H9 (cell line): Measurements from ENCODE around the gene ATP10B. TPM values are rescaled to one million over a fixed set of nuclear protein-coding genes. Genes with fewer than 3 reads are reported as not detected.

ENCODE experiments used
- DNase-seq: peaks from one replicate; pipeline ENCODE4 v3.0.0-alpha.2; 2017
- H2AFZ ChIP-seq: one replicate; pipeline ENCODE4 v1.6.1; 2013; ENCODE audit warnings: mild to moderate bottlenecking, low read length, control low read depth, moderate library complexity
- H2AK5ac ChIP-seq: 2 replicates; pipeline ENCODE4 v1.6.1; 2013; ENCODE audit warnings: low read length, control low read depth, mixed read lengths; ENCODE audit not compliant: insufficient read length
- H2BK120ac ChIP-seq: one replicate; pipeline ENCODE4 v1.6.1; 2013; ENCODE audit warnings: low read depth, mild to moderate bottlenecking, low read length, control low read depth, inconsistent platforms; ENCODE audit not compliant: poor library complexity, severe bottlenecking
- H2BK12ac ChIP-seq: 2 replicates; pipeline ENCODE4 v1.6.1; 2013; ENCODE audit warnings: low read length, control low read depth, mixed read lengths, low read depth; ENCODE audit not compliant: insufficient read length
- H2BK15ac ChIP-seq: 2 replicates; pipeline ENCODE4 v1.6.1; 2013; ENCODE audit warnings: low read depth, low read length, control low read depth
- H2BK20ac ChIP-seq: one replicate; pipeline ENCODE4 v1.6.1; 2013; ENCODE audit warnings: low read depth, mild to moderate bottlenecking, low read length, control low read depth, inconsistent platforms; ENCODE audit not compliant: poor library complexity, severe bottlenecking
- H2BK5ac ChIP-seq: 2 replicates; pipeline ENCODE4 v1.6.1; 2013; ENCODE audit warnings: low read length, control low read depth, mixed read lengths; ENCODE audit not compliant: insufficient read length
- H3K14ac ChIP-seq: 2 replicates; pipeline ENCODE4 v1.6.1; 2013; ENCODE audit warnings: low read length, control low read depth; ENCODE audit not compliant: insufficient read depth
- H3K18ac ChIP-seq: 2 replicates; pipeline ENCODE4 v1.6.1; 2013; ENCODE audit warnings: low read depth, mild to moderate bottlenecking, mixed read lengths, low read length, control low read depth; ENCODE audit not compliant: insufficient read length
- H3K23ac ChIP-seq: 2 replicates; pipeline ENCODE4 v1.6.1; 2013; ENCODE audit warnings: low read length, control low read depth, mixed read lengths, low read depth; ENCODE audit not compliant: insufficient read length
- H3K23me2 ChIP-seq: 2 replicates; pipeline ENCODE4 v1.6.1; 2013; ENCODE audit warnings: low read depth, mild to moderate bottlenecking, mixed read lengths, low read length, control low read depth; ENCODE audit not compliant: insufficient read length, poor library complexity, severe bottlenecking
- H3K27ac ChIP-seq: 2 replicates; pipeline ENCODE4 v1.5.1; 2013; ENCODE audit warnings: low read length, control low read depth, mixed read lengths, low read depth; ENCODE audit not compliant: insufficient read length
- H3K27me3 ChIP-seq: 2 replicates; pipeline ENCODE4 v1.6.1; 2013; ENCODE audit warnings: low read length, control low read depth, inconsistent platforms; ENCODE audit not compliant: insufficient read depth
- H3K4ac ChIP-seq: 2 replicates; pipeline ENCODE4 v1.6.1; 2013; ENCODE audit warnings: low read depth, mild to moderate bottlenecking, control low read depth, inconsistent platforms, low read length, moderate library complexity
- H3K4me1 ChIP-seq: 2 replicates; pipeline ENCODE4 v1.6.1; 2013; ENCODE audit warnings: low read length, control low read depth, inconsistent platforms; ENCODE audit not compliant: insufficient read depth
- H3K4me2 ChIP-seq: 2 replicates; pipeline ENCODE4 v1.6.1; 2013; ENCODE audit warnings: low read length, control low read depth, mixed read lengths; ENCODE audit not compliant: insufficient read length, insufficient read depth
- H3K56ac ChIP-seq: 2 replicates; pipeline ENCODE4 v1.6.1; 2013; ENCODE audit warnings: low read depth, mild to moderate bottlenecking, mixed read lengths, low read length, control low read depth; ENCODE audit not compliant: insufficient read length
- H3K79me1 ChIP-seq: 2 replicates; pipeline ENCODE4 v1.6.1; 2013; ENCODE audit warnings: low read depth, mild to moderate bottlenecking, moderate library complexity, low read length, control low read depth, inconsistent platforms; ENCODE audit not compliant: insufficient read depth, poor library complexity, severe bottlenecking
- H3K79me2 ChIP-seq: 2 replicates; pipeline ENCODE4 v1.6.1; 2013; ENCODE audit warnings: low read length, control low read depth, inconsistent platforms; ENCODE audit not compliant: insufficient read depth
- H3K9ac ChIP-seq: 2 replicates; pipeline ENCODE4 v1.6.1; 2013; ENCODE audit warnings: low read length, control low read depth, mixed read lengths; ENCODE audit not compliant: insufficient read length; ENCODE audit errors: extremely low read depth
- H3K9me3 ChIP-seq: one replicate; pipeline ENCODE4 v1.6.1; 2013; ENCODE audit warnings: low read depth, low read length, inconsistent platforms; ENCODE audit not compliant: control insufficient read depth
- H3T11ph ChIP-seq: one replicate; pipeline ENCODE4 v1.6.1; 2013; ENCODE audit warnings: mild to moderate bottlenecking, low read length, control low read depth, inconsistent platforms
- H4K20me1 ChIP-seq: one replicate; pipeline ENCODE4 v1.6.1; 2013; ENCODE audit not compliant: control insufficient read depth, insufficient read length, insufficient read depth
- H4K5ac ChIP-seq: 2 replicates; pipeline ENCODE4 v1.6.1; 2013; ENCODE audit warnings: low read depth, mild to moderate bottlenecking, mixed read lengths, low read length, control low read depth; ENCODE audit not compliant: insufficient read length
- H4K8ac ChIP-seq: replicated peaks from 2 replicates; pipeline ENCODE4 v1.6.1; 2013; ENCODE audit warnings: low read length, control low read depth, mixed read lengths, low read depth; ENCODE audit not compliant: insufficient read length
- H4K91ac ChIP-seq: 2 replicates; pipeline ENCODE4 v1.6.1; 2013; ENCODE audit warnings: low read depth, mild to moderate bottlenecking, moderate library complexity, mixed read lengths, low read length, control low read depth; ENCODE audit not compliant: insufficient read length
- H3K27ac Mint-ChIP-seq, 3 experiments: 2 replicates in 2 of 3; 3 replicates in 1 of 3; pipeline ENCODE4 v1.8.0; 2020 to 2021; ENCODE audit warnings: mixed read lengths in 3 of 3, mild to moderate bottlenecking in 1 of 3, moderate library complexity in 1 of 3
- H3K27me3 Mint-ChIP-seq: 2 replicates; pipeline ENCODE4 v1.8.0; 2021; ENCODE audit warnings: low read depth, mild to moderate bottlenecking, moderate library complexity, mixed read lengths
- H3K36me3 Mint-ChIP-seq, 3 experiments: 2 replicates in 2 of 3; 3 replicates in 1 of 3; pipeline ENCODE4 v1.8.0; 2020 to 2021; ENCODE audit warnings: low read depth in 3 of 3, mixed read lengths in 3 of 3; ENCODE audit not compliant: insufficient read depth in 1 of 3
- H3K4me1 Mint-ChIP-seq, 2 experiments: 2 replicates each; pipeline ENCODE4 v1.8.0; 2020; ENCODE audit warnings: mixed read lengths in 2 of 2
- H3K4me3 Mint-ChIP-seq, 2 experiments: 2 replicates in 1 of 2; 3 replicates in 1 of 2; pipeline ENCODE4 v1.8.0; 2020 to 2021; ENCODE audit warnings: mild to moderate bottlenecking in 2 of 2, mixed read lengths in 2 of 2, moderate library complexity in 1 of 2
- H3K9me3 Mint-ChIP-seq, 2 experiments: 2 replicates in 1 of 2; 3 replicates in 1 of 2; pipeline ENCODE4 v1.8.0; 2020; ENCODE audit warnings: mild to moderate bottlenecking in 2 of 2, mixed read lengths in 2 of 2, moderate library complexity in 1 of 2
- CTCF ChIP-seq: fragments of 200-600 bp; sonication (generic); conservative IDR thresholded peaks from 3 replicates; pipeline ENCODE4 v1.8.0; 2021; ENCODE audit warnings: antibody characterized with exemption, mild to moderate bottlenecking
- WGBS: extraction: QIAGEN DNeasy Blood & Tissue Kit; methylation state at CpG from one replicate; pipeline ENCODE4 v1.1.7; 2013; ENCODE audit warnings: missing lambda C conversion rate, low lambda C conversion rate, mixed read lengths; ENCODE audit not compliant: insufficient read length; ENCODE audit errors: extremely low coverage; 5-methylcytosine and 5-hydroxymethylcytosine counted together
- total RNA-seq: library from RNA; stranded (reverse); gene quantifications from 2 replicates; pipeline ENCODE4 v1.2.1, GENCODE V29; 2021

ATP10B gene
- total RNA-seq, 1 experiment from 2014 or later: 0.42 TPM

DNA sequence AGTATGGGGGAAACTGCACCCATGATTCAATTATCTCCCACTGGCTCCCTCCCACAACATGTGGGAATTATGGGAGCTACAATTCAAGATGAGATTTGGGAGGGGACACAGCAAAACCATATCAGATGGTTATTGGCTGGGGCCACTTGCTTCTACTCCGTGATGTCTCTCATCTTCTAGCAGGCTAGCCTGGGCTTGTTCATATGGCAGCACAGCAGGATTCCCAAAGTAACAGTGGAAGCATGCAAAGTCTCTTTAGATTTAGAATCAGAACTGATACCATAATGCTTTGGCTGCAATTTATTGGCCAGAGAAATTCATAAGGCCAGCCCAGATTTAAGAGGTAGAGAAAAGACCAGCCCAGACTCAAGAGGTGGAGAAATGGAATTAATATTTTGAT lies 304.1 kb downstream of the ATP10B start:
- no peak overlapping the region for H2AFZ ChIP-seq
- H3K27ac ChIP-seq: no peak overlapping the region
- H3K4me3 Mint-ChIP-seq: no peak overlapping the region

More for the DNA sequence above, 304.1 kb downstream of the ATP10B start:
- Histone ChIP-seq H3K4me1 (no peaks in the 10 kb centered on the region), H2BK20ac (no peak overlapping the region), H2AK5ac (no peak overlapping the region), H3K79me1 (no peaks in the 10 kb centered on the region), H2BK15ac (no peak overlapping the region), H2BK12ac (no peak overlapping the region), H3K14ac (no peak overlapping the region), H4K20me1 (no peaks in the 10 kb centered on the region), H3K27me3 (no peaks in the 10 kb centered on the region), H3K23me2 (no peaks in the 10 kb centered on the region), H2BK5ac (no peak overlapping the region), H4K5ac (no peak overlapping the region), H3K56ac (no peak overlapping the region), H2BK120ac (no peak overlapping the region), H4K91ac (no peak overlapping the region), H3K4me2 (no peak overlapping the region), H3K23ac (no peak overlapping the region), H3K79me2 (no peaks in the 10 kb centered on the region), H3K18ac (no peak overlapping the region), H4K8ac (no peak overlapping the region), H3T11ph (no peak overlapping the region), H3K9ac (no peak overlapping the region), H3K4ac (no peak overlapping the region), H3K9me3 (no peaks in the 10 kb centered on the region)
- no peak for TF ChIP-seq CTCF
- no peak overlapping the region for H3K27ac Mint-ChIP-seq
- H3K9me3 Mint-ChIP-seq: no peaks in the 10 kb centered on the region
- H3K36me3 Mint-ChIP-seq: no peaks in the 10 kb centered on the region
- peaks cover 3% of the 10 kb centered on the region for H3K27me3 Mint-ChIP-seq
- no CpG with 5 or more reads among the region's 1 CpG for WGBS
- H3K4me1 Mint-ChIP-seq: peaks cover 0 to 8% of the 10 kb centered on the region in 2 experiments; a peak in 2 of 4 replicates
- DNase-seq: no peak
